A673 (cell line): Measurements from ENCODE around the gene ETV6. TPM values are rescaled to one million over a fixed set of nuclear protein-coding genes. Genes with fewer than 3 reads are reported as not detected.

Source experiments
- BruUV-seq: library from RNA; stranded (reverse); fragments of 400-500 nt; replicated peaks from 2 replicates; lab custom pipeline; 2021; lab: Mats Ljungman, UMichigan
- CTCF ChIA-PET: fragments of 300-600 bp; sonication (Branson Sonifier 250); formaldehyde crosslinking; loops from one replicate; lab custom pipeline; 2022; ENCODE audit warnings: antibody characterized with exemption; lab: Charles Lee
- POLR2A ChIA-PET: fragments of 300-600 bp; sonication (Branson Sonifier 250); formaldehyde crosslinking; loops from one replicate; lab custom pipeline; 2022; ENCODE audit warnings: antibody characterized with exemption; ENCODE audit not compliant: low non-redundant PET; lab: Charles Lee
- DNase-seq: peaks from one replicate; pipeline ENCODE4 v3.0.0-alpha.2; 2015; ENCODE audit warnings: low spot score
- H3K27ac ChIP-seq: fragments of 200-600 bp; sonication (generic); 2 replicates; pipeline ENCODE4 v1.5.1; 2016; ENCODE audit warnings: mixed run types, low read depth, mild to moderate bottlenecking, mixed read lengths, antibody characterized with exemption, low read length; ENCODE audit not compliant: poor library complexity, severe bottlenecking
- H3K27me3 ChIP-seq: fragments of 200-600 bp; sonication (generic); replicated peaks from 2 replicates; pipeline ENCODE4 v1.6.1; 2017; ENCODE audit warnings: mixed run types, low read depth, mild to moderate bottlenecking, mixed read lengths, antibody characterized with exemption, low read length; ENCODE audit not compliant: insufficient read depth, poor library complexity
- H3K36me3 ChIP-seq: fragments of 200-600 bp; sonication (generic); 2 replicates; pipeline ENCODE4 v1.6.1; 2016; ENCODE audit warnings: mixed run types, mild to moderate bottlenecking, mixed read lengths, antibody characterized with exemption, low read length; ENCODE audit not compliant: insufficient read depth, poor library complexity, severe bottlenecking
- H3K4me1 ChIP-seq: fragments of 200-600 bp; sonication (generic); 2 replicates; pipeline ENCODE4 v1.6.1; 2017; ENCODE audit warnings: mixed run types, mild to moderate bottlenecking, mixed read lengths, antibody characterized with exemption, low read length; ENCODE audit not compliant: insufficient read depth, poor library complexity, severe bottlenecking
- H3K4me3 ChIP-seq: fragments of 200-600 bp; sonication (generic); 2 replicates; pipeline ENCODE4 v1.5.1; 2016; ENCODE audit warnings: low read depth, mixed run types, mild to moderate bottlenecking, mixed read lengths, low read length; ENCODE audit not compliant: poor library complexity, severe bottlenecking
- H3K9me3 ChIP-seq: fragments of 200-600 bp; sonication (generic); 2 replicates; pipeline ENCODE4 v1.6.1; 2016; ENCODE audit warnings: mixed run types, low read depth, mild to moderate bottlenecking, mixed read lengths, antibody characterized with exemption, low read length; ENCODE audit not compliant: poor library complexity, severe bottlenecking
- EZH2 ChIP-seq: fragments of 200-600 bp; sonication (generic); IDR thresholded peaks from 2 replicates; pipeline ENCODE4 v1.6.1; 2017; ENCODE audit warnings: borderline replicate concordance, low read depth, mild to moderate bottlenecking, mixed read lengths, antibody characterized with exemption, low read length; ENCODE audit not compliant: poor library complexity, severe bottlenecking
- intact Hi-C: fragments of 100-400 bp; cut with micrococcal nuclease; formaldehyde crosslinking; loops from one replicate; pipeline ENCODE4 v1.10.0; 2022; ENCODE audit not compliant: unreplicated experiment
- total RNA-seq: library from RNA; stranded (reverse); gene quantifications from 2 replicates; pipeline ENCODE4 v1.2.3, GENCODE V29; 2021
- TF ChIP-seq, protein P1 (sequence below): fragments of 300-800, 200-600 bp; sonication (generic); conservative IDR thresholded peaks from 2 replicates; pipeline ENCODE4 v1.5.1; 2017; ENCODE audit warnings: low read depth, mild to moderate bottlenecking, antibody characterized with exemption, low read length, moderate library complexity, mixed read lengths

The ETV6 gene
- total RNA-seq, 1 experiment from 2014 or later: 32.4 TPM

DNA sequence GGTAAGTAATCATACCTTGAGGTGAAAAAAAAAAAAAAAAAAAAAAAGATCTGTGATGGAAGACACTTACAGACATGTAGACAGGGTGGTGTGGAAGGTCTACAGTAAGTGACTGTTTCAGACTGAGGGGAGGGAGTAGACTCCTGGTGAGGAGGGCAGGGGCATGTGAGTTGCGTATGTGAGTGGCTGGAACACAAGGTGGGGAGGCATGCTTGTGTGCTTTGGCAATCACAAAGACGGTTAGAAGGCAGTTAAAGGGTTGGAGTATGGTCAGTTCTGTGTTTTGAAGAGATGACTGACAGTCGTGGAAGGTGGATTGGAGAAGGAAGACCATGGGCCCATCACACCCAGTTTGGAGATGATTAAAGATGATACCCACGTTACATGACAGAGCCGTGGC, 65.2 kb downstream of the ETV6 start:
- TF ChIP-seq, protein P1, sequence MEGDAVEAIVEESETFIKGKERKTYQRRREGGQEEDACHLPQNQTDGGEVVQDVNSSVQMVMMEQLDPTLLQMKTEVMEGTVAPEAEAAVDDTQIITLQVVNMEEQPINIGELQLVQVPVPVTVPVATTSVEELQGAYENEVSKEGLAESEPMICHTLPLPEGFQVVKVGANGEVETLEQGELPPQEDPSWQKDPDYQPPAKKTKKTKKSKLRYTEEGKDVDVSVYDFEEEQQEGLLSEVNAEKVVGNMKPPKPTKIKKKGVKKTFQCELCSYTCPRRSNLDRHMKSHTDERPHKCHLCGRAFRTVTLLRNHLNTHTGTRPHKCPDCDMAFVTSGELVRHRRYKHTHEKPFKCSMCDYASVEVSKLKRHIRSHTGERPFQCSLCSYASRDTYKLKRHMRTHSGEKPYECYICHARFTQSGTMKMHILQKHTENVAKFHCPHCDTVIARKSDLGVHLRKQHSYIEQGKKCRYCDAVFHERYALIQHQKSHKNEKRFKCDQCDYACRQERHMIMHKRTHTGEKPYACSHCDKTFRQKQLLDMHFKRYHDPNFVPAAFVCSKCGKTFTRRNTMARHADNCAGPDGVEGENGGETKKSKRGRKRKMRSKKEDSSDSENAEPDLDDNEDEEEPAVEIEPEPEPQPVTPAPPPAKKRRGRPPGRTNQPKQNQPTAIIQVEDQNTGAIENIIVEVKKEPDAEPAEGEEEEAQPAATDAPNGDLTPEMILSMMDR: no peak
- TF ChIP-seq EZH2: no peak
- ChIA-PET CTCF (no interaction called here), POLR2A (no interaction called here)
- no TSS peak for BruUV-seq
- Histone ChIP-seq H3K4me3 (no peak overlapping the region), H3K27me3 (no peaks in the 10 kb centered on the region), H3K9me3 (no peaks in the 10 kb centered on the region), H3K4me1 (peaks cover 45% of the 10 kb centered on the region), H3K27ac (no peak overlapping the region), H3K36me3 (no peaks in the 10 kb centered on the region)
- intact Hi-C loops: loop anchor here (5.0 to 10.0 kb wide), 3 partner anchors 62 to 163 kb away; no protein-coding TSS in a partner anchor
- no peak for DNase-seq

GRCh38 chr12:11715621-11716020, 66.1 kb downstream of the ETV6 start:
- H3K4me1 ChIP-seq: peaks cover 55% of the 10 kb centered on the region
- no peak overlapping the region for H3K27ac ChIP-seq
- POLR2A ChIA-PET: no interaction called here
- H3K4me3 ChIP-seq: no peak overlapping the region
- H3K36me3 ChIP-seq: no peaks in the 10 kb centered on the region
- H3K27me3 ChIP-seq: no peaks in the 10 kb centered on the region
- no peaks in the 10 kb centered on the region for H3K9me3 ChIP-seq
- CTCF ChIA-PET: no interaction called here
- intact Hi-C loops: loop anchor here (5.0 to 10.0 kb wide), 3 partner anchors 63 to 162 kb away; no protein-coding TSS in a partner anchor
- TF ChIP-seq EZH2: no peak
- TF ChIP-seq, protein P1: no peak
- no peak for DNase-seq
- no TSS peak for BruUV-seq

- DNase-seq: peak; percentile 87
- BruUV-seq: no TSS peak
- ChIA-PET CTCF (no interaction called here), POLR2A (interaction anchor here (0.5 to 0.6 kb wide), 2 partner anchors 45 to 1069 kb away, joined by 3 to 4 read pairs; partner anchors contain the start of gene APOLD1)
- intact Hi-C loops: loop anchor here (5.0 to 10.0 kb wide), 3 partner anchors 65 to 160 kb away; no protein-coding TSS in a partner anchor
- TF ChIP-seq, protein P1: no peak
- no peak for TF ChIP-seq EZH2
- Histone ChIP-seq H3K36me3 (no peaks in the 10 kb centered on the region), H3K27ac (peak overlapping the region; percentile 80), H3K9me3 (no peaks in the 10 kb centered on the region), H3K27me3 (no peaks in the 10 kb centered on the region), H3K4me1 (peaks cover 55% of the 10 kb centered on the region), H3K4me3 (no peak overlapping the region)
These were observed 67.5 kb downstream of the ETV6 start for GRCh38 chr12:11716794-11717518.
